ENCODE data around the gene COBL.

Gene COBL

DNA sequence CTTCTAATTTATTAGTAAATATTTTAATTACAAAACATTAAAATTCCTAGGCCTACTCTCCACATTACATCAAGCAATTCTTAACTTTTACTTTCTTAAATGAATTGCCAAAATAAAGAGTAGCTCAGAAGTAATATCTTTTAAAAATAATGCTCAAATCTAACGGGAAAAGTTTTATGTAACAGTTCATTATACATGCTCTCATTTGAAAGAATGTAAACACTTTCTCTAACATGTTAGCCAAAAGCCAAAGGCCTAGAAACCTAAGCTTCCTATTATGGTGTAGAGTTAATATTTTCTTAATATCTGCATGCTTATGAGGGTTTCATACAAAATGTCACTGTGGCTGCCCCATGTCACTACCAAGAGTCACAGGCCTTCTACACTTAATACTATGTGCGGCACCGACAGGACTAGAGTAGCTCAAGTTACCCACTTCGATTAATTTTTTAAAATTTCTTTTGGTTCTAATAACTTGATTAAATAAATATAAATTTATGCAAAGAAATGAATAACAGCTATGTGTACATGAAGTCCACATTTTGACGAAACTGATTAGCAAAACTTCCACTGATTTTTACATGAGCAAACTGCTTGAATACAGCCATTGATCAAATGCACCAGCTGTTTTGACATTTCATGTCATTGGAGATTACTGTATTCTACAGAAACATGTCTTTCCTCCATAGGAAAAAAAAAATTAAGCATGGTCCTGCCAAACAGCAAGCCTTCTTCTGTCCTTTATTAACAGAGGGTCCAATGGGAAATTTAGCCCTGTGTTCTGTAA is 3.5 kb downstream of the COBL start:
- no peak for DNase-seq
- Mint-ChIP-seq H3K36me3 (ENCODE audit: low read depth) (no peaks in the 10 kb centered on the region), H3K4me3 (no peak overlapping the region), H3K27ac (no peak overlapping the region), H3K4me1 (peaks cover 21% of the 10 kb centered on the region), H3K9me3 (no peaks in the 10 kb centered on the region), H3K27me3 (ENCODE audit: low read depth, poor library complexity) (peaks cover 70% of the 10 kb centered on the region)
- TF ChIP-seq, protein P1, sequence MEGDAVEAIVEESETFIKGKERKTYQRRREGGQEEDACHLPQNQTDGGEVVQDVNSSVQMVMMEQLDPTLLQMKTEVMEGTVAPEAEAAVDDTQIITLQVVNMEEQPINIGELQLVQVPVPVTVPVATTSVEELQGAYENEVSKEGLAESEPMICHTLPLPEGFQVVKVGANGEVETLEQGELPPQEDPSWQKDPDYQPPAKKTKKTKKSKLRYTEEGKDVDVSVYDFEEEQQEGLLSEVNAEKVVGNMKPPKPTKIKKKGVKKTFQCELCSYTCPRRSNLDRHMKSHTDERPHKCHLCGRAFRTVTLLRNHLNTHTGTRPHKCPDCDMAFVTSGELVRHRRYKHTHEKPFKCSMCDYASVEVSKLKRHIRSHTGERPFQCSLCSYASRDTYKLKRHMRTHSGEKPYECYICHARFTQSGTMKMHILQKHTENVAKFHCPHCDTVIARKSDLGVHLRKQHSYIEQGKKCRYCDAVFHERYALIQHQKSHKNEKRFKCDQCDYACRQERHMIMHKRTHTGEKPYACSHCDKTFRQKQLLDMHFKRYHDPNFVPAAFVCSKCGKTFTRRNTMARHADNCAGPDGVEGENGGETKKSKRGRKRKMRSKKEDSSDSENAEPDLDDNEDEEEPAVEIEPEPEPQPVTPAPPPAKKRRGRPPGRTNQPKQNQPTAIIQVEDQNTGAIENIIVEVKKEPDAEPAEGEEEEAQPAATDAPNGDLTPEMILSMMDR (IDR thresholded peaks at IDR 0.05), result no peak

DNA sequence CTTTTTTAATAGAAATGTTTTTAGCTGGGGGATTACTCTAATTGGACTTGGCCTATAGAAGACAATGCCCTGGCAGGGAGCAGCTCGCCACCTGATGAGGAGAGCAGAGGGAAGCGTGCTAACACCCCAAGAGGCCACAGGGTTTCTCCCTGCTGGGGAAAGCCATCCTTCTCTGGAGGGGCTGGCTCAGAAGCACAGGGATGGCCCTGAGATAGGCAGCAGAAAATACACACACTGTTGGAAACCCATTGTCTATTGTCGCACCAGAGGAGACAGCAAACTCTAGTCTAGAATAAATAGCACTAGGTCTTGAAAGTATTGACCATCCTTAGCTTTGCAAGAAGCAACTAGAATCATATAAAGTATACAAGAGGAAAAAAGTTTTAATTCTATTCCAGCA is 5.4 kb downstream of the COBL start:
- Mint-ChIP-seq H3K9me3 (no peaks in the 10 kb centered on the region), H3K4me3 (no peak overlapping the region), H3K27me3 (ENCODE audit: low read depth, poor library complexity) (peaks cover 50% of the 10 kb centered on the region), H3K36me3 (ENCODE audit: low read depth) (no peaks in the 10 kb centered on the region), H3K4me1 (peaks cover 29% of the 10 kb centered on the region), H3K27ac (no peak overlapping the region)
- DNase-seq, result no peak
- TF ChIP-seq, protein P1 (IDR thresholded peaks at IDR 0.05), result no peak

DNA sequence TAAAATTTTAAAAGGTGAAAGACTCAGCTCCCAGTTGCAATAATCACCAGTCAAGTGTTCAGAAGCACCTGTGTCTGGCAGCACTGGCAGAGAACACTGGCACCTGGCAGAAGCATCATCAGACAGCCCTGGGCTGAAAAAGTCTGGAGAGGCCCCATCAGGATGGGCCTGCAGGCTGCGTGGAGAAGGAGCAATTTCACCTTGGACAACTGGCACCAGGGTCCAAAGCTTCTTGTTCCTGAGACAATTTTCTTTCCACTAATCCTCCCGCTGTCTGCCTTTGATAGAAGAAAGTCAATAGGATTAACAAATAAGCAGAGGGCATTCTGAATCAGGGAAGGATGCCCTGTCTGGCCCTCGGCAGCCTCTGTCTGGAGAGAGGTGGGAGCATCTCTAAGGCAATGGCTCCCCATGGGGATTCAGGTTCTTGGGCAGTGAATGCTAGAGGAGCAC is 6.5 kb downstream of the COBL start:
- DNase-seq, result no peak
- Mint-ChIP-seq H3K9me3 (no peaks in the 10 kb centered on the region), H3K4me3 (no peak overlapping the region)

DNA sequence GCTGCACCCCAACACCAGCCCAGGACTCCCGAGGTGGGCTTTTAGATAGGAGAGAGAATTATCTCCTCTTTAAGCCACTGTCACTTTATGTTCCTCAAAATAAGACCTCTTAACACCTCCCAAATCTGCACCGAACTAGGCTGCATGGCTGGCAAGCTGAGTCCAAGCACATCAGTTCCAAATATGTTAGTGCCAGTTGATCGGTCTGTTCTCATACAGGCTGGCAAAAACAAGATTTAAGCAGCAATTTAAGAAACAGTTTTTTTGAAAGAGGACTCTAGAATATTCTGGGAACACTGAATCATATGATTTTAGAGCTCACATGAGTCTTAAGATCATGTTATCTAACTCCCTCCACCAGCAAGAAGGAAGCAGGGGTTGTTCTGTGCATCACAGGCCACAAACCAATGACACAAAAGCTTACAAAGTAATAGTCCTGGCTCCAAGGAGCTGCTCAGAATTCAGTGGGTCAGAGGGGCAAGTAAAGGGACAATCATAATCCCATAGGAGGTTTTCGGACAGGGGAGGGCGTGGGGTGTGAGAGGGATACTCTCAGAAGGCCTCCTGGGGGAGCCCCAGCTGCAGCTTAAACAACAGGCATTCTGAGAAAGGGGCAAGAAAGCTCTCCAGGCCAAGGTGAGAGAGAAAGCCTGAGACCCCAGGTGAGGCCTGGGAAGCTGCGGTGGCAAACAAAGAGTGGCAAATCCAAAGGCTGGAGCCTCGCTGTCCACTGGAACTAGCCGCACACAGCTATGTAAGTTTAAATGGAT is 7.1 kb downstream of the COBL start:
- no peak overlapping the region for H3K4me3 Mint-ChIP-seq
- H3K36me3 Mint-ChIP-seq (ENCODE audit: low read depth), result no peaks in the 10 kb centered on the region
- no peak for DNase-seq
- H3K27me3 Mint-ChIP-seq (ENCODE audit: low read depth, poor library complexity), result peaks cover 34% of the 10 kb centered on the region
- no peaks in the 10 kb centered on the region for H3K9me3 Mint-ChIP-seq
- TF ChIP-seq, protein P1 (IDR thresholded peaks at IDR 0.05), result no peak
- no peak overlapping the region for H3K27ac Mint-ChIP-seq
- H3K4me1 Mint-ChIP-seq, result peaks cover 40% of the 10 kb centered on the region

More for the DNA sequence above, 6.5 kb downstream of the COBL start:
- H3K27me3 Mint-ChIP-seq (ENCODE audit: low read depth, poor library complexity), result peaks cover 40% of the 10 kb centered on the region
- TF ChIP-seq, protein P1 (IDR thresholded peaks at IDR 0.05), result no peak
- no peaks in the 10 kb centered on the region for H3K36me3 Mint-ChIP-seq (ENCODE audit: low read depth)
- H3K27ac Mint-ChIP-seq, result no peak overlapping the region
- peaks cover 34% of the 10 kb centered on the region for H3K4me1 Mint-ChIP-seq

DNA sequence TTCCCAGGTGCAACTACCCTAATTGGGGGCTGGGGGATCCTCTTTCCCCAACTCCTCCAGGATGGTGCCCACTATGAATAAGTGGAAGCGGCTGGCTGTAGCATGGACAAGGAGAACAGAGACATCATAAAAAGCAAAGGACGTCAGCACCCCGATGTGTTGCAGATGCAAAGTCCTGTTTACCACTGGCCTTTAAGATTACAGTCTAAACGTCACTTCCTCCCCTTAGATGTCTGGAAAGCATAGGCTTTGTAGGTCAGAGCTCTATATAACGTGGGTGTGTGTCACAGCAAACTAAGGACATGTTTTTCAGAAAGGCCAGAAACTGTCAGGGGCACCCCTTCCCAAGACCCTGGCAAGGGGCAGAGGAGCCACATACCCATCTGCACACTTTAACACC is 7.9 kb downstream of the COBL start:
- Mint-ChIP-seq H3K27me3 (ENCODE audit: low read depth, poor library complexity) (peaks cover 26% of the 10 kb centered on the region), H3K4me1 (peaks cover 40% of the 10 kb centered on the region), H3K36me3 (ENCODE audit: low read depth) (no peaks in the 10 kb centered on the region), H3K27ac (no peak overlapping the region), H3K4me3 (no peak overlapping the region), H3K9me3 (no peaks in the 10 kb centered on the region)
- no peak for DNase-seq
- TF ChIP-seq, protein P1 (IDR thresholded peaks at IDR 0.05), result no peak
